CD4-positive, alpha-beta T cell (primary cell): ENCODE data around the gene RACK1. TPM values are rescaled to one million over a fixed set of nuclear protein-coding genes. Genes with fewer than 3 reads are reported as not detected.
A peak's percentile ranks its signal among the peaks of the same experiment; 100 is the strongest.

ENCODE experiments used
- ATAC-seq: fragments of 200-7000 bp; cut with Tn5 transposase; one replicate; pipeline ENCODE4 v1.10.0; 2022; ENCODE audit warnings: mild to moderate bottlenecking; ENCODE audit not compliant: poor library complexity
- CTCF ChIA-PET: fragments of 350-600 bp; sonication (Branson Sonifier 250); formaldehyde crosslinking; loops from one replicate; lab custom pipeline; 2021; ENCODE audit warnings: antibody characterized with exemption, inconsistent platforms; lab: Charles Lee
- POLR2A ChIA-PET: fragments of 350-600 bp; sonication (Branson Sonifier 250); formaldehyde crosslinking; loops from one replicate; lab custom pipeline; 2021; ENCODE audit warnings: antibody characterized with exemption, inconsistent platforms; lab: Charles Lee
- DNase-seq, 14 experiments: peaks; one replicate each; pipeline ENCODE4 v3.0.0-alpha.2; 2013 to 2020; ENCODE audit warnings: mixed read lengths in 2 of 14
- H3K27ac ChIP-seq, 2 donors: one replicate each; pipeline versions ENCODE4 v1.5.1 to v1.7.0; 2013; ENCODE audit warnings: low read length in 2 of 2, low read depth in 1 of 2, mild to moderate bottlenecking in 1 of 2
- H3K27me3 ChIP-seq, 2 experiments: 1 replicate in 1 of 2; 2 replicates in 1 of 2; pipeline versions ENCODE4 v1.6.1 to v1.7.0; 2013; ENCODE audit warnings: low read length in 2 of 2, control low read depth in 1 of 2, mild to moderate bottlenecking in 1 of 2, moderate library complexity in 1 of 2; ENCODE audit not compliant: insufficient read depth in 2 of 2, control insufficient read depth in 1 of 2
- H3K36me3 ChIP-seq: one replicate; pipeline ENCODE4 v1.6.1; 2013; ENCODE audit warnings: low read length, control low read depth; ENCODE audit not compliant: insufficient read depth
- H3K4me1 ChIP-seq: one replicate; pipeline ENCODE4 v1.6.1; 2013; ENCODE audit warnings: low read length, control low read depth; ENCODE audit not compliant: insufficient read depth
- H3K4me3 ChIP-seq: one replicate; pipeline ENCODE4 v1.5.1; 2013; ENCODE audit warnings: mild to moderate bottlenecking, low read length, moderate library complexity
- H3K9me3 ChIP-seq, 2 experiments: 1 replicate in 1 of 2; 2 replicates in 1 of 2; pipeline versions ENCODE4 v1.6.1 to v1.7.0; 2013; ENCODE audit warnings: low read length in 2 of 2, mild to moderate bottlenecking in 2 of 2, control low read depth in 1 of 2, moderate library complexity in 1 of 2; ENCODE audit not compliant: control insufficient read depth in 1 of 2, insufficient read depth in 1 of 2
- H3K27ac Mint-ChIP-seq: one replicate; pipeline ENCODE4 v1.8.0; 2020; ENCODE audit warnings: mixed read lengths
- H3K27me3 Mint-ChIP-seq: one replicate; pipeline ENCODE4 v1.8.0; 2021; ENCODE audit warnings: mixed read lengths
- H3K36me3 Mint-ChIP-seq: one replicate; pipeline ENCODE4 v1.8.0; 2021; ENCODE audit warnings: low read depth, mixed read lengths
- H3K4me1 Mint-ChIP-seq: one replicate; pipeline ENCODE4 v1.8.0; 2021; ENCODE audit warnings: low read depth, mixed read lengths
- H3K4me3 Mint-ChIP-seq: one replicate; pipeline ENCODE4 v1.8.0; 2020; ENCODE audit warnings: mild to moderate bottlenecking, mixed read lengths
- H3K9me3 Mint-ChIP-seq: one replicate; pipeline ENCODE4 v1.8.0; 2020; ENCODE audit warnings: mixed read lengths
- intact Hi-C, 2 experiments: fragments of 100-400 bp; cut with DNase I in 1 of 2; cut with micrococcal nuclease in 1 of 2; formaldehyde crosslinking; loops; one replicate each; pipeline versions ENCODE4 v1.15.1 to v1.9.0; 2023 to 2025; cut with DNase I, micrococcal nuclease
- total RNA-seq, 174 experiments: library from RNA in 2 of 174; stranded (reverse) in 2 of 174; gene quantifications; one replicate each; pipeline ENCODE4 v1.2.3 and lab custom pipeline; 2021 to 2026
- TF ChIP-seq, protein P1 (sequence below): fragments of 200-600 bp; IDR thresholded peaks from one replicate; pipeline ENCODE4 v1.8.0; 2022; ENCODE audit warnings: antibody characterized with exemption, mild to moderate bottlenecking

The RACK1 gene
- total RNA-seq, 2 experiments from 2014 or later, result 2,499 to 2,682 TPM

DNA sequence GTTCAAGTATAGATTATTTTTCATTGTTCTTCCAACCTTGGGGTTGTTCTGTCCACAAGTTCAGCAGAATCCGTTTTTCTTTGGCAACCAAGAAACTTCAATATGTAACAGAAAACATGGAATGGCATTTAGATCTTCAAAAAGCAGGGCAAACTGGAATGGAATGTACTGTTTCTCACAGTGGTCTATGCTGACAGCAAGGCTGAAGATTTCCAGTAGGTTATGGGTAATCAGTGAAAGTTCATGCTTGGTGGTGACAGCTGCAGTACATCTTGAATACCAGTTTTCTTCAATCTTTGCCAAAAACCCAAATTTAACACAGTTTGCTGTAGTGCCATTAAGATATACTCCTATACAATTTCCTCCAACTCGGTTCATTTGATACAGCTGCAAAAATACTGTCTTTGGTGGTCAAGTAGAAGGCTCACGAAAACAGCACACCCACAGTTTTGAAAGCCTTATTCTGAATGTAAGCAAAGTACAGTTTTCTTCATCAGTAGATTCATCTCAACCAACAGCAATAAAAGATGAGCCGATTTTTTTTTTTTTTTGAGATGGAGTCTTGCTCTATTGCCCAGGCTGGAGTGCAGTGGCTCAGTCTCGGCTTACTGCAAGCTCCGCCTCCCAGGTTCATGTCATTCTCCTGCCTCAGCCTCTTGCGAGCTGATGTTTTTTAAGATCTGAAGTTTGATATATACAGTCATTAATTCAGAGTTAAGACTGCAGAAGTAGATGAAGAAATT, 12.3 kb upstream of the RACK1 start:
- intact Hi-C loops, result loop anchor here in 1 of 2 experiments (10.0 kb wide), 1 partner anchor 761 kb away; the partner anchor contains the start of gene CNOT6
- no peaks in the 10 kb centered on the region for H3K9me3 Mint-ChIP-seq
- no peaks in the 10 kb centered on the region for H3K27me3 ChIP-seq
- H3K4me1 ChIP-seq, result peaks cover 42% of the 10 kb centered on the region
- no peaks in the 10 kb centered on the region for H3K9me3 ChIP-seq
- H3K27me3 Mint-ChIP-seq, result no peaks in the 10 kb centered on the region
- H3K36me3 ChIP-seq, result peaks cover 30% of the 10 kb centered on the region
- peaks cover 76% of the 10 kb centered on the region for H3K4me1 Mint-ChIP-seq
- H3K4me3 Mint-ChIP-seq, result no peak overlapping the region
- POLR2A ChIA-PET, result interaction anchor here (0.7 to 5.8 kb wide), 5 partner anchors 11 to 65 kb away, joined by 3 to 39 read pairs (median 18); partner anchors contain the start of genes RACK1 and TRIM41
- no peak for DNase-seq
- H3K27ac ChIP-seq, result no peak overlapping the region
- CTCF ChIA-PET, result interaction anchor here (1.0 to 1.2 kb wide), 2 partner anchors 48 to 453 kb away, joined by 3 read pairs; no protein-coding TSS in a partner anchor
- TF ChIP-seq, protein P1, sequence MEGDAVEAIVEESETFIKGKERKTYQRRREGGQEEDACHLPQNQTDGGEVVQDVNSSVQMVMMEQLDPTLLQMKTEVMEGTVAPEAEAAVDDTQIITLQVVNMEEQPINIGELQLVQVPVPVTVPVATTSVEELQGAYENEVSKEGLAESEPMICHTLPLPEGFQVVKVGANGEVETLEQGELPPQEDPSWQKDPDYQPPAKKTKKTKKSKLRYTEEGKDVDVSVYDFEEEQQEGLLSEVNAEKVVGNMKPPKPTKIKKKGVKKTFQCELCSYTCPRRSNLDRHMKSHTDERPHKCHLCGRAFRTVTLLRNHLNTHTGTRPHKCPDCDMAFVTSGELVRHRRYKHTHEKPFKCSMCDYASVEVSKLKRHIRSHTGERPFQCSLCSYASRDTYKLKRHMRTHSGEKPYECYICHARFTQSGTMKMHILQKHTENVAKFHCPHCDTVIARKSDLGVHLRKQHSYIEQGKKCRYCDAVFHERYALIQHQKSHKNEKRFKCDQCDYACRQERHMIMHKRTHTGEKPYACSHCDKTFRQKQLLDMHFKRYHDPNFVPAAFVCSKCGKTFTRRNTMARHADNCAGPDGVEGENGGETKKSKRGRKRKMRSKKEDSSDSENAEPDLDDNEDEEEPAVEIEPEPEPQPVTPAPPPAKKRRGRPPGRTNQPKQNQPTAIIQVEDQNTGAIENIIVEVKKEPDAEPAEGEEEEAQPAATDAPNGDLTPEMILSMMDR, result no peak
- no peak for ATAC-seq
- no peak overlapping the region for H3K4me3 ChIP-seq
- H3K27ac Mint-ChIP-seq, result peak overlapping the region; percentile 12
- peaks cover 59% of the 10 kb centered on the region for H3K36me3 Mint-ChIP-seq

DNA sequence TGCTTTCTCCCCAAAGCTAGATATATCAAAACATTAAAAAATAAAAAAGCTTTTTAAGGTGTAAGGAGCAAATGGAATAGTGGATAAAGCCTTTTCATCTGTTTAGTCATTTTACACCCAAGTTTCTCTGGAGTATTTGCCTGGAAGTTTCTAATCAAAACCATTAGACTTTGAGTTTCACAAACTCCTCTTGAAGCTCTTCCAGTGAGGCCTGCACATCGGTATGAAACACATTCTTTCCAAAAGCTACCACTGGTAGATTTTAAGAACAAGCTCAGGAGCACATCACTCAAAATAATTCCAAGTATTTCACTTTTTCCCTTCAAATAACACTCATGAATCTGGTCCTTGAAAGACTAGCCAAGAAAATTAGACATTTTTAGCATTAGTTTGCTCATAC, 11.6 kb upstream of the RACK1 start:
- H3K27ac ChIP-seq, result no peak overlapping the region
- DNase-seq (no peak), ATAC-seq (no peak)
- ChIA-PET POLR2A (interaction anchor here (0.7 to 5.8 kb wide), 6 partner anchors 11 to 64 kb away, joined by 3 to 39 read pairs (median 10); partner anchors contain the start of genes RACK1 and TRIM41), CTCF (interaction anchor here (1.2 kb wide), 1 partner anchor 48 kb away, joined by 3 read pairs; no protein-coding TSS in a partner anchor)
- no peaks in the 10 kb centered on the region for H3K9me3 ChIP-seq
- TF ChIP-seq, protein P1, result no peak
- no peaks in the 10 kb centered on the region for H3K27me3 ChIP-seq
- Mint-ChIP-seq H3K4me1 (peaks cover 76% of the 10 kb centered on the region), H3K27me3 (no peaks in the 10 kb centered on the region), H3K4me3 (no peak overlapping the region), H3K27ac (peak overlapping the region; percentile 12), H3K9me3 (no peaks in the 10 kb centered on the region), H3K36me3 (peaks cover 52% of the 10 kb centered on the region)
- no peak overlapping the region for H3K4me3 ChIP-seq
- peaks cover 45% of the 10 kb centered on the region for H3K4me1 ChIP-seq
- H3K36me3 ChIP-seq, result peaks cover 37% of the 10 kb centered on the region
- intact Hi-C loops, result loop anchor here in 1 of 2 experiments (10.0 kb wide), 1 partner anchor 760 kb away; the partner anchor contains the start of gene CNOT6

DNA sequence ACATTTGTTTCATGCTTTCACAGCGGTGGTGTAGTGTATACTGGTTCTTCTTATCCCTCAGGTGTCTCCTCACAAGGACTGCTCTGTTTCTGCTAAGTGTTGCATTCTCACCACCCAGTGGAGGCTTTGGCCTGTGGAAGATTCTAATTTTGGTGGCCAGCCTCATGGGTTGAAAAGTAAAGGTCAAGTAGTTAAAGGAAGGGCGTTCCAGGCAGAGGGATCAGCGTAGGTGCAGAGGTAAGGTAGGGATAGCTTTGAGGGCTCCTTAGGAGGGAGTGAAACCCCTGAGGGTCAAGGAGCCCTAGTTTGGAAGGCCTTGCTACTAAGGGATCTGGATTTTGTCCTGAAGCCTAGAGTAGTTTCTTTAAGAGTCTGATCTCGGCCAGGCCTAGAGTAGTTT, 4.6 kb upstream of the RACK1 start:
- Histone ChIP-seq H3K27ac (peak overlapping the region; percentile 29 to 51), H3K4me3 (peak overlapping the region; percentile 87), H3K4me1 (peaks cover 72% of the 10 kb centered on the region), H3K36me3 (peaks cover 21% of the 10 kb centered on the region), H3K9me3 (no peaks in the 10 kb centered on the region), H3K27me3 (no peaks in the 10 kb centered on the region)
- POLR2A ChIA-PET, result interaction anchor here (14.5 kb wide), 1 partner anchor 13 kb away, joined by 244 read pairs; the partner anchor contains the start of gene TRIM52
- H3K27ac Mint-ChIP-seq, result peak overlapping the region; percentile 96
- ATAC-seq (no peak), DNase-seq (no peak)
- peaks cover 23% of the 10 kb centered on the region for H3K36me3 Mint-ChIP-seq
- H3K27me3 Mint-ChIP-seq, result no peaks in the 10 kb centered on the region
- intact Hi-C loops, result loop anchor here in 1 of 2 experiments (10.0 kb wide), 2 partner anchors 443 to 1623 kb away; partner anchors contain the start of genes HNRNPH1 and MGAT1
- CTCF ChIA-PET, result interaction anchor here (1.1 to 2.2 kb wide), 2 partner anchors 11 to 56 kb away, joined by 3 to 8 read pairs; no protein-coding TSS in a partner anchor
- H3K9me3 Mint-ChIP-seq, result no peaks in the 10 kb centered on the region
- peaks cover 80% of the 10 kb centered on the region for H3K4me1 Mint-ChIP-seq
- TF ChIP-seq, protein P1, result no peak
- H3K4me3 Mint-ChIP-seq, result peak overlapping the region; percentile 89
